AG04450 (cell line): ENCODE measurements around the gene CASP6. TPM values are rescaled to one million over a fixed set of nuclear protein-coding genes. Genes with fewer than 3 reads are reported as not detected.

ENCODE experiments used
- CTCF ChIA-PET: fragments of 300-600, 350-600 bp; formaldehyde crosslinking; extraction: SDS; loops from one replicate; lab custom pipeline; 2022; ENCODE audit warnings: antibody characterized with exemption, inconsistent platforms; lab: Charles Lee
- POLR2A ChIA-PET: fragments of 350-600 bp; formaldehyde crosslinking; extraction: SDS; loops from one replicate; lab custom pipeline; 2021; ENCODE audit warnings: antibody characterized with exemption, inconsistent platforms; lab: Yijun Ruan, JAX
- DNase-seq: peaks from one replicate; pipeline ENCODE4 v3.0.0-alpha.2; 2011; ENCODE audit warnings: low read depth, low spot score
- H3K27ac ChIP-seq: one replicate; pipeline ENCODE4 v1.5.1; 2012; ENCODE audit warnings: low read depth, low read length, control low read depth
- H3K27me3 ChIP-seq: one replicate; pipeline ENCODE4 v1.6.0; 2012; ENCODE audit warnings: low read length; ENCODE audit not compliant: control insufficient read depth, insufficient read depth
- H3K4me3 ChIP-seq: 2 replicates; pipeline ENCODE4 v1.5.1; 2011; ENCODE audit warnings: mild to moderate bottlenecking, low read depth, low read length, control low read depth
- H3K9me3 ChIP-seq: 2 replicates; pipeline ENCODE4 v1.5.1; 2012; ENCODE audit warnings: low read length; ENCODE audit not compliant: control insufficient read depth, insufficient read depth
- CTCF ChIP-seq: IDR thresholded peaks from 2 replicates; pipeline ENCODE4 v1.5.1; 2011; ENCODE audit warnings: low read depth, low read length, control low read depth, inconsistent platforms
- polyA plus RNA-seq: library from polyadenylated mRNA; depleted of rRNA; stranded (reverse); fragments of >200 nt; gene quantifications from 2 replicates; pipeline ENCODE4 v1.2.3, GENCODE V29; 2011

CASP6 gene
- polyA plus RNA-seq, 1 experiment, result 44.8 TPM

- H3K4me3 ChIP-seq, result peak within 1 kb of the TSS; percentile 82
- CTCF ChIA-PET, result interaction anchor here (0.8 to 2.0 kb wide), 4 partner anchors 27 to 1046 kb away, joined by 3 to 6 read pairs (median 4); partner anchors contain the start of gene CASP6
- DNase-seq, result peak; percentile 2
- no peaks in the 10 kb centered on the region for H3K9me3 ChIP-seq
- peak within 1 kb of the TSS; percentile 21 for H3K27ac ChIP-seq
- TF ChIP-seq CTCF, result no peak
- POLR2A ChIA-PET, result interaction anchor here (0.7 kb wide), 1 partner anchor 67 kb away, joined by 3 read pairs; no protein-coding TSS in a partner anchor
- H3K27me3 ChIP-seq, result no peaks in the 10 kb centered on the region
These were observed 26.7 kb upstream of the CASP6 start, which contains the start of gene PLA2G12A for GRCh38 chr4:109729718-109730618. TSS of gene PLA2G12A (minus strand) at chr4:109730070. CDS start at chr4:109729809, 261 bp downstream.

DNA sequence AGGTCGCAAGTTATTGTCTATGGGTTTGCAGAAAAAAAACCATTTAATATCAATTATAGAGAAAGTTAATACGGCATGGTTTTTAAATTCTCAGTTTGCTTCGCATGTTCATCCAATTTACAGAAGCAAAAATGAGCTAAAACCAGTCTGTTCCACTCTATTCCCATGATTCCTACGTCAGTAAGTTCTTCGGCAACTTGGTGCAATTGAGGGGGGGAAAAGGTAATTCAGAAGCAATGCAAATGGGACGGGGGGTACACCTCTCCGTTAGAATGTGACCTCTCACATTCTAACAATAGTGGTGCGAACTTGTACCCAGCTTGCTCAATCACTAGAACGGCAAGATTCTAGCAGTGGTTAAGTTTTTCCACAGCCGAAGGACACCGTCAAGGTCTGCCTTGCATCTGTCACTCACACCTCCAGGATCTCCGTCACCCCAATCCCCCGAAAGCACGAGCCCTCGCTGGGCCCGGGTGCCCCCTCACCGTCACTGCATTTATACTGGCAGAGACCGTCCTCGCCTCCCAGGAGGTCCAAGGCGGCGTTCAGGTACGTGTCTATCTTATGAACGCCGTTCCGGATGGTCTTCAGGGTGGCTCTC is 26.0 kb upstream of the CASP6 start:
- ChIA-PET POLR2A (no interaction called here), CTCF (interaction anchor here (1.0 kb wide), 1 partner anchor 26 kb away, joined by 4 read pairs; the partner anchor contains the start of gene CASP6)

GRCh38 chr4:109728385-109728784 is 25.1 kb upstream of the CASP6 start:
- Histone ChIP-seq H3K27me3 (no peaks in the 10 kb centered on the region), H3K4me3 (peak overlapping the region; percentile 35; the same call in 1 of the 2 replicates), H3K27ac (no peak overlapping the region), H3K9me3 (no peaks in the 10 kb centered on the region)
- DNase-seq, result no peak
- ChIA-PET POLR2A (no interaction called here), CTCF (no interaction called here)
- no peak for TF ChIP-seq CTCF

More for the DNA sequence above, 26.0 kb upstream of the CASP6 start:
- Histone ChIP-seq H3K4me3 (peak overlapping the region; percentile 81), H3K9me3 (no peaks in the 10 kb centered on the region), H3K27ac (no peak overlapping the region), H3K27me3 (no peaks in the 10 kb centered on the region)
- DNase-seq, result no peak
- TF ChIP-seq CTCF, result no peak

GRCh38 chr4:109723110-109723509 is 19.9 kb upstream of the CASP6 start:
- no peak for TF ChIP-seq CTCF

More at GRCh38 chr4:109723110-109723509, 19.9 kb upstream of the CASP6 start:
- H3K27me3 ChIP-seq, result no peaks in the 10 kb centered on the region
- ChIA-PET CTCF (no interaction called here), POLR2A (no interaction called here)
- DNase-seq, result no peak
- H3K27ac ChIP-seq, result no peak overlapping the region
- H3K9me3 ChIP-seq, result no peaks in the 10 kb centered on the region
- H3K4me3 ChIP-seq, result no peak overlapping the region
